ENCODE measurements around the gene TEX54.

GRCh38 chr11:62879235-62879978, 46.8 kb upstream of the TEX54 start:
- TF ChIP-seq POLR2A (IDR thresholded peaks at IDR 0.05), result no peak
- no peak for TF ChIP-seq CTCF (IDR thresholded peaks at IDR 0.05)

All from Peyer's patch (tissue), 4 donors.